ENCODE results near the gene SMAD6. TPM values are rescaled to one million over a fixed set of nuclear protein-coding genes. Genes with fewer than 3 reads are reported as not detected.

Gene SMAD6
- total RNA-seq, 1 experiment from 2014 or later: 19.9 TPM

DNA sequence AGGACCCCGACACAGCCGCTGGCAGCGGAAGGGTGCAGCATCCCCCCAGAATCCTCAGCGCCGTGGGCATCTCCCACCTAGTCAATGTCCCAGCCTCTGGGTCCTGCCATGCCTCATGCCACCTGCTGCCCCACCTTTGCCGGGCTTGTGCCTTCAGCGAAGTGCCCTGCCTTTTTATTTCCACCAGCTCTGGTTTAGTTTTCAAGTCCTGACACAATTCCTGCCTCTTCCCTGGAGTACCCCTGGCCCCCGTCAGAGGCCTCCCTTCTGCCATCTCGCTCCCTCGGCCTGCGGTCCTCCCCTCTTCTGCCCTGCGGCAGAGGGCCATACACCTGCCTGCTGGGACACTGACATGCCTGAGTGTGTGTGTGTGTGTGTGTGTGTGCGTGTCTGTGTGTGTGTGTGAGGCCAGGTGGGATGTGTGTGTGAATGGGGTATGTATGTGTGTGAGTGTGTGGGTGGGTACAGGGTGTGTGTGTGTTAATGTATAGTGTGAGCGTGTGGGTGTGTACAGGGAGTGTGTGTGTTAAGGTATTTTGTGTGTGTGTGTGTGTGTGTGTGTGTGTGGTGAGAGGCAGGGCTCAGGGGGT is 129.9 kb downstream of the SMAD6 start:
- Histone ChIP-seq H3K9ac (ENCODE audit: low read length) (no peak overlapping the region), H3K9me2 (replicated peaks; ENCODE audit: low read length) (no peaks in the 10 kb centered on the region), H3K4me1 (ENCODE audit: insufficient read depth, low read length) (peaks cover 32% of the 10 kb centered on the region), H2AFZ (ENCODE audit: low read length) (no peak overlapping the region), H3K9me3 (ENCODE audit: low read length) (no peaks in the 10 kb centered on the region), H3K36me3 (ENCODE audit: low read depth, low read length) (no peaks in the 10 kb centered on the region), H3K27me3 (ENCODE audit: low read length) (no peaks in the 10 kb centered on the region), H3K27ac (ENCODE audit: low read length) (no peak overlapping the region), H3K79me2 (ENCODE audit: low read length) (no peaks in the 10 kb centered on the region), H3F3A (ENCODE audit: low read length, unreplicated experiment) (no peaks in the 10 kb centered on the region), H3K4me3 (ENCODE audit: low read length) (no peak overlapping the region), H4K20me1 (ENCODE audit: low read length) (no peaks in the 10 kb centered on the region), H3K4me2 (ENCODE audit: low read length) (no peak overlapping the region)
- ATAC-seq (no peak), DNase-seq (no peak)
- TF ChIP-seq, protein P1, sequence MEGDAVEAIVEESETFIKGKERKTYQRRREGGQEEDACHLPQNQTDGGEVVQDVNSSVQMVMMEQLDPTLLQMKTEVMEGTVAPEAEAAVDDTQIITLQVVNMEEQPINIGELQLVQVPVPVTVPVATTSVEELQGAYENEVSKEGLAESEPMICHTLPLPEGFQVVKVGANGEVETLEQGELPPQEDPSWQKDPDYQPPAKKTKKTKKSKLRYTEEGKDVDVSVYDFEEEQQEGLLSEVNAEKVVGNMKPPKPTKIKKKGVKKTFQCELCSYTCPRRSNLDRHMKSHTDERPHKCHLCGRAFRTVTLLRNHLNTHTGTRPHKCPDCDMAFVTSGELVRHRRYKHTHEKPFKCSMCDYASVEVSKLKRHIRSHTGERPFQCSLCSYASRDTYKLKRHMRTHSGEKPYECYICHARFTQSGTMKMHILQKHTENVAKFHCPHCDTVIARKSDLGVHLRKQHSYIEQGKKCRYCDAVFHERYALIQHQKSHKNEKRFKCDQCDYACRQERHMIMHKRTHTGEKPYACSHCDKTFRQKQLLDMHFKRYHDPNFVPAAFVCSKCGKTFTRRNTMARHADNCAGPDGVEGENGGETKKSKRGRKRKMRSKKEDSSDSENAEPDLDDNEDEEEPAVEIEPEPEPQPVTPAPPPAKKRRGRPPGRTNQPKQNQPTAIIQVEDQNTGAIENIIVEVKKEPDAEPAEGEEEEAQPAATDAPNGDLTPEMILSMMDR (conservative IDR thresholded peaks at IDR 0.05; ENCODE audit: low read depth, low read length): no peak
- TF ChIP-seq EZH2 (IDR thresholded peaks at IDR 0.05; ENCODE audit: low read length, unreplicated experiment) (no peak), EZH2phosphoT487 (IDR thresholded peaks at IDR 0.05; ENCODE audit: borderline replicate concordance, low read length) (no peak)
- POLR2A ChIA-PET (ENCODE audit: unreplicated experiment): no interaction called here
- BruUV-seq (replicated peaks): no TSS peak
- intact Hi-C loops (cut with micrococcal nuclease): no loop called here
- CTCF ChIA-PET: no interaction called here

Other genes starting within 250 kb of the SMAD6 start
- gene SNAPC5, start 204.5 kb upstream of the SMAD6 start, total RNA-seq (2014; rRNA removed): 34.1 and 38.2 TPM in 2 replicates
- 1,239 and 2,773 TPM in 2 replicates for gene RPL4, start 197.4 kb upstream of the SMAD6 start, total RNA-seq (2014; rRNA removed)
- gene ZWILCH, start 196.9 kb upstream of the SMAD6 start, total RNA-seq (2014; rRNA removed): 18.1 and 19.9 TPM in 2 replicates
- gene LCTL, start 136.2 kb upstream of the SMAD6 start, total RNA-seq (2014; rRNA removed): not detected in 2 replicates